NAMALWA (cell line): ENCODE results near the gene PGAM1.
"Not testable (repeated sequence)": the region's sequence is repeated elsewhere in the genome, so short reads cannot be mapped to it uniquely, and the experiment has no call there.

Experiments
- DNase-seq: peaks from one replicate; pipeline ENCODE4 v3.0.0-alpha.2; 2015; ENCODE audit warnings: low spot score

Gene PGAM1

DNA sequence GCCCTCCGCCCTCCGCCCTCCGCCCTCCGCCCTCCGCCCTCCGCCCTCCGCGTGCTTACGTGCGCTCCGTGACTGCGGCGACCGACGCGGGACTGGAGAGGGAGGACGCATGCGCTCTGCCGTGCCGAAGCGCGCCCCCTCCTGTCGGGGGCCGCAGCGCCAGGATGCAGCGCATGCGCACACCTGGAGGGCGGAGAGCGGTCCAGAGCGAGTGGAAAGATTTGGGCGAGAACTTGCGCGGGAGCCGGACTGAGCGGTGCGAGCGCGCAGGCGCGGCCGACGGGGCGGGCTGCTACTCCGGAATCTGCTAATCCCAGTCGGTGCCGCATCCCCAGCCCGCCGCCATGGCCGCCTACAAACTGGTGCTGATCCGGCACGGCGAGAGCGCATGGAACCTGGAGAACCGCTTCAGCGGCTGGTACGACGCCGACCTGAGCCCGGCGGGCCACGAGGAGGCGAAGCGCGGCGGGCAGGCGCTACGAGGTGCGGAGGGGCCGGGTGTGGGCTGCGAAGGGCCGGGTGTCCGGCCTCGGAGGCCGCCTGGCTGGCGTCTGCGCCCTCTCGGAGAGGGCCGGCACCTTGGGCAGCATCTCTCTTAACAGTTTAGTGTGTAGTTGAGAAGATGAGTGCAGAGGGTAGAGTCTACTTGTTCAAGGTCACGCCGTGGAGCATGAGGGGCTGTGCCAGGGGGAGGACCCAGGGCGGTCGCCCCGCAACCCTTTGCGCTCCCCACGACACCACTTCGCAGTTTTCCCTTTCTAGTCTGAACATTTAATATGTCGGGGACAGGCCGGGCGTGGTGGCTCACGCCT lies at the start of gene PGAM1:
PGAM1 (plus strand) TSS at position 228 of the 812 bp plus-strand sequence; CDS start at position 345, 117 bp downstream.
- DNase-seq, result peak; percentile 96

DNA sequence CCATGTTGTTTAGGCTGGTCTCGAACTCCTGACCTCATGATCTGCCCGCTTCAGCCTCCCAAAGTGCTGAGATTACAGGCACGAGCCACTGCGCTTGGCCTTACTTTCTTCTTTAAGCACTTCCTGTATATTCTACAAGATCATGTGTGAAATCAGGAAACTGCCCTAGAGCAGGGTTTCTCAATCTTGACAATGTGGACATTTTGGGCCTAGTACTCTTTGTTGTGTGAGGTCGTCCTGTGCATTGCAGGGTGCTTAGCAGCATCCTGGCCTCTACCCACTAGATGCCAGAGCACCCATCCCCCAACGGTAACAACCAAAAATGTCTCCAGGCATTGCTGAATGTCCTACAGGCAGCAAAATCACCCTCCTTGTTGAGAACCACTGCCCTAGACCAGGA lies 49.6 kb upstream of the PGAM1 start:
- DNase-seq, result no peak

DNA sequence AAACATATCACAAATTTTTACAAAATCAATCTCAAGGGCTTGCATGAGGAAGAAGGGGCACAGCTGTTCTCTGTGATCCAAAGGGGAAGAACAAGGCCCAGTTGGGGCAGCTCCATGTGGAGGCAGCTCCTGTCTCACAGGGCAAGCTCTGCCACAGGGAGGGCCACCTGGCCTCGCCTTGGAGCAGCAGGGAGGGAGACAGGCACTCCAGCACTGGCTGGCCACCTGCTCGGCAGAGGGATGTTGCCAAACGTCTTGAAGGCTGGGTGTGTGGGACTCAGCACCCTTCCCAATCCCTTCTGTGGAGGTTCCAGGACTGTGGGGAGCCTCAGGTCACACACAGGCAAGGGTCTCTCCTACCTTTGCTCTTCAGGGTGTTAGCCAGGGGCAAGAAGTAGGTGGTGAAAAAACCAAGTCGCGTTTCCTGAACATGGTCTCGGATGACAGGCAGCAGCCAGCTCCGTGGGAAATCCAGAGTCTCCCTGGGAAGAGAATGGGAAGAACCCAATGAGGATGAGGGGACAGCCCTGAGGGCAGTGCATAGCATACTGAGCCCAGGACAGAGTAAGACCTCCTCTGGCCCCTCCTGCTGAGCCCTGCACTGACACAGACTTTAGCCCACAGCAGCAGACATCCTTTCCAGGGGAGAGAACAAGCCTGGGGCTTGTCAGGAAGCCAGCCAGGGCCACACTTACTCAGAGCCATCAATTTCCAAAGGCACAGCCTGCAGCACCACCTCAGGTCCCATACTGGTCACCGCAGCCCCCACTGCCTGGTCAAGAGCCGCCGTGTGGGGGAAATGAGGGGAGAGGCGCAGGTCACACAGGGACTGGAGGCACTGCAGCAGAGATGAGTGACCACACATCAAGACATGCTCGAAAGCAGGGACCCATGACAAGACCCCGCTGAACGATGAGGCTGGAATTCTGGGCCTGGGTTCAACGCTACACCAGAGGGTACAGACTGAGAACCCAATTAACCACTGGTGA lies 46.8 kb upstream of the PGAM1 start:
- DNase-seq, result no peak

DNA sequence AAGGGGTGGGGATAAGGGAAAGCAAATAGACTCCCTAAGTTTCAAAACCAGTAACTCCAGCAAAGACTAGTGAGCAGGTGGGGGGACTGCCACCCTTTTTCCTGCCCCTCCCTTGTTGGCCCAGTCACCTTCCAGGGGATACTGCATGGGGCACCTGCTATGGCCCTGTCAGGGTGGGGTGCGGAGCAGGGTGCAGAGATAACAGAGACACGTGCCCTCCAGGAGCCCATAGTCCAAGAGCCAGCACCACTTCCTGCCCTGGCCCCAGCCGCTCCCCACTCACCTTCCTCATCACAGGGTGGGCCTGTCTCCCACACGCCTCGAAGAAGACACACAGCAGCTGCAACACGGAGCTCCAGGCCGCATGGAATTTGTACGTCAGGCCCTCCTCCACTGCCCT lies 45.5 kb upstream of the PGAM1 start:
- no peak for DNase-seq

DNA sequence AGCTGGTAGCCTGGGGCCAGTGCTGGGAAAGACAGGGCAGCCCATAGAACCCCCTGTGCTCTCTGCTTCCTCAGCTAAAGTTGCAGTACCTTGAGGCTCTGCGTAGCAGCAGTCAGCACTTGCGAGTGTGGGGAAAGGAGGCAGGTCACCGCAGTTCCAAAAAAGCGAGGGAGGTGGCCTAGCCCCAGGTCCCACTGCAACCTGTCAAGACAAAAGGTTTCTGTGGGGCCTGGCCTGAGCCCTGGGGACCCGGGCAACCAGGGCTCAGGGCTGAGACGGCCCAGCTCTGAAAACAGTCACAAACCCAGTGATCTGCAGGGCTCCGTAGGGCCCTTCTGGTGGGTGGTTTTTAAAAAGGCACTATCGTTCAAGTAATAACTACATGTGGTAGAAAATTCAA lies 44.4 kb upstream of the PGAM1 start:
- no peak for DNase-seq

DNA sequence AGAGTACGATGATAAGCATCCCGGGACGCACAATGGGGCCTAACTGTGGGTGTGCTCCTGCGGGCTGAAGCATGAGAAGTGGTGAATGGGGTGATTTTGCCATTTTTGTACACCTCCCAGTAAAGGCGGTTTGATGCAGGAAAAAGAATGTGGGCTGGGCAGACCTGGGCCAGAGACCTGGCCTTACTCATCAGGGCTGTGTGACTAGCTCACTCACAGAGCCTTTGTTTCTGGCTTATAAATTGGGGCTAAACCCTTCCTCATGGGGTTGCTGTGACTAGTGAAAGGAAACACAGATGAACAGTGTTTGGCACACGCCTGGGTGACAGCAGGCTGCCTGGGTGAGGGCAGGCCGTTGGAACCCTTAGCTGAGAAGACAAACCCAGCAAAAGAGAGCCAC lies 42.8 kb upstream of the PGAM1 start:
- DNase-seq, result no peak

DNA sequence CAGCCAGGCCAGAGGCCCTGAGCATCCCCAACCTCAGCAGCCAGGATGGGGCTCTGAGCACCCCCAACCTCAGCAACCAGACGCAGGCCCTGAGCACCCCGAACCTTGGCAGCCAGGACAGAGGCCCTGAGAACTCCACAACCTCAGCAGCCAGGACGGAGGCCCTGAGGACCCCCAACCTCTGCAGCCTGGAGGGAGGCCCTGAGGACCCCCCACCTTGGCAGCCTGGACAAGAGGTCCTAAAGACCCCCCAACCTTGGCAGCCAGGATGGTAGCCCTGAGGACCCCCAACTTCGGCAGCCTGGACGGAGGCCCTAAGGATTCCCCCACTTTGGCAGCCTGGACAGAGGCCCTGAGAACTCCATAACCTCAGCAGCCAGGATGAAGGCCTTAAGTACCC lies 41.8 kb upstream of the PGAM1 start:
- no peak for DNase-seq

DNA sequence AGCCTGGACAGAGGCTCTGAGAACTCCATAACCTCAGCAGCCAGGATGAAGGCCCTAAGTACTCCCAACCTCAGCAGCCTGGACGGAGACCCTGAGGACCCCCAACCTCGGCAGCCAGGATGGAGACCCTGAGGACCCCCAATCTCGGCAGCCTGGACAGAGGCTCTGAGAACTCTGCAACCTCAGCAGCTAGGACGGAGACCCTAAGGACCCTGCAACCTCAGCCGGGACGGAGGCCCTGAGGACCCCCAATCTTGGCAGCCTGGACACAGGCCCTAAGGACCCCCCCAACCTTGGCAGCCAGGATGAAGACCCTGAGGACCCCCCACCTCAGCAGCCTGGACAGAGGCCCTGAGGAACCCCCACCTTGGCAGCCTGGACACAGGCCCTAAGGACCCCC lies 41.4 kb upstream of the PGAM1 start:
- no peak for DNase-seq

DNA sequence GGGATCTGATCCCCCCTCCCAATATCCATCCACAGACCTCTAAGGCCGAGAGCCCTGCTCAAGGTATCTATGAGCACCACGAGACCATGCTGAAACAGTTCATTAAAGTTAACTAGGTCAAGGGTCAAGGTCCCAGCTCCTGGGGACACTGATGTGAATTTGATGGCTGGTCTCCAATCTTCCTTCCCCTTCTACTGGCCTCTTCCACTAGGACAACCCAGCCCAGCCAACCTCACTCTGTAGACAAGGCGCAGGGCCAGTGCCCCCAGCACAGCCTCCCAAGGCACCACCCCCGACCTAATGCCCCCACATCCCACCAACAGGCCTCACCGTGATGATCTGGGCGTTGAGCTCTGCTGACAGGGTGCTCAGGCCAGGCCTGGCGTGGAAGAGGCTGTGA lies 40.4 kb upstream of the PGAM1 start:
- no peak for DNase-seq

DNA sequence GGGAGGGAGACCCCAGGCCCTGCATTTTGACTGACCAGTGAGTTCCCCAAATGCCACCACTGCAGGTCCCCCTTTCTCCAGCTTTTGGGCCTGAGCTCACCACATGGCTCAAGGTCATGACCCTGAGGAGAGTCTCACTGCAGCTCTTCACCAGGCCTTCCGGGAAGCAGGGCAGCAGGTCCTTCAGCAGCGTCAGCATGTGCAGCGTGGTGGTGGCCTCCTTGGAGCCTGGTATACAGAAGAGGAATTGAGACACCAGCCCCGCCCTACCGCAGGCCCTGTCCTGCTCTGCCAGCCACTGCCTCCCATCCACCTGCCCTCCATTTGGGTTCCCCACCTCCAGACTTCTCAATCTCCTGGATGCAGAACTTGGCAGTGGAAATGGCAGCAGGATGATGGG lies 37.8 kb upstream of the PGAM1 start:
- DNase-seq, result no peak

DNA sequence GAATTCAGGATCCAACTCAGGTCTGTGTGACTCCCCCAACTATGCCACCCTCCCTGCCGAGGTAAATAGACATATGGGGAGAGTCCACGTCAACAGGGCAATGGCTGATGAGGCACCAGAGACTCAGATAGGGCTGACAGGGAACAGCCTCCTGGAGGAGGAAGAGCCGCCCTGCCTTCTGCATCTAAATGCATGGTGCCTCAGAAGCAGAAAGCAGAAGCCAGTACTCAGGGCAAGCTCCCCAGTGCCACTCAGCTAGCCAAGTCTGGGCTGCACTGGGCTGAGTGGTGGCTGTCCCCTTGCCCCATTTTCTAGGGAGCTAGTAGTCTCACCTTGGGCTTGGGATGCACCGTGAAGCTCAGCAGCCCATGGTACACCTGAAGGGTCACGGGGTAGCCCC lies 35.9 kb upstream of the PGAM1 start:
- DNase-seq, result no peak

DNA sequence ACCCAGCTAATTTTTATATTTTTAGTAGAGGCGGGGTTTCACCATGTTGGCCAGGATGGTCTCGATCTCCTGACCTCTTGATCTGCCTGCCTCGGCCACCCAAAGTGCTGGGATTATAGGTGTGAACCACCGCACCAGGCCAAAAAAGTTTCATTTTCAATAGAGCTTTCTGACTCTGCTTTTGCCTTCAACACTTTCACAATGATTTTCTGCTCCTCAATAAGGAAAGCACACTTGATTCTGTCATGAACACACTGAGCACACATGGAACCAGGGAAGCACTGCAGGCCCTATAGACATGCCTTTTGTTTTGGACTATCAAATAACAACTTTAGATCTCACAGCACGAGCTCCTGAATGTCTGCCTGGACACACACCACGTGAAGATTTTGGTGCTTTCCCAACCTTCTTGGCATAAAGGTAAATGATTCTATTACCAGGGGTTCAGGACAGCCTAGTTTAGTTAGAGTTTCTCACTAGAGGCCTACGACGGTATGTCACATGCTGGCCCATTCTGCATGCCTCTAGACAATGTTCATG lies 32.9 kb upstream of the PGAM1 start:
- DNase-seq, result no peak

DNA sequence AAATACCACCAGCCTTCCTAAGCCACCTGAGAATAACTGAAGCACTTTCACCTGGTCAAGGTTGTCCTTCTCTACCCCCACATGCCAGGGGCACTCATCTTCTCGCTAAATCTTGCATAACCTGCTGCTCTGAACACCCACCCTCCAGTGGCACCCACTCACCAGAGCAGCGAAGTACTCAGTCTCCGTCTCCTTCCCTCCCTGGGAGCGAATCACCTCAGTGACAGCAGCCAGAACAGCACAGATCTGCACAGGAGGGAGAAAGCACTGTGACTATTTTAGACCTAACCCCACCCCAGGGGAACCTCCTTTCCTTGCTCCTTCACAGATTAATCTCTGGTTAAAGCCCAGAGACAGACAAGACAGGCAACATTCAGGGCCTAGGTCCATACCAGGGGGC lies 29.9 kb upstream of the PGAM1 start:
- DNase-seq, result no peak

DNA sequence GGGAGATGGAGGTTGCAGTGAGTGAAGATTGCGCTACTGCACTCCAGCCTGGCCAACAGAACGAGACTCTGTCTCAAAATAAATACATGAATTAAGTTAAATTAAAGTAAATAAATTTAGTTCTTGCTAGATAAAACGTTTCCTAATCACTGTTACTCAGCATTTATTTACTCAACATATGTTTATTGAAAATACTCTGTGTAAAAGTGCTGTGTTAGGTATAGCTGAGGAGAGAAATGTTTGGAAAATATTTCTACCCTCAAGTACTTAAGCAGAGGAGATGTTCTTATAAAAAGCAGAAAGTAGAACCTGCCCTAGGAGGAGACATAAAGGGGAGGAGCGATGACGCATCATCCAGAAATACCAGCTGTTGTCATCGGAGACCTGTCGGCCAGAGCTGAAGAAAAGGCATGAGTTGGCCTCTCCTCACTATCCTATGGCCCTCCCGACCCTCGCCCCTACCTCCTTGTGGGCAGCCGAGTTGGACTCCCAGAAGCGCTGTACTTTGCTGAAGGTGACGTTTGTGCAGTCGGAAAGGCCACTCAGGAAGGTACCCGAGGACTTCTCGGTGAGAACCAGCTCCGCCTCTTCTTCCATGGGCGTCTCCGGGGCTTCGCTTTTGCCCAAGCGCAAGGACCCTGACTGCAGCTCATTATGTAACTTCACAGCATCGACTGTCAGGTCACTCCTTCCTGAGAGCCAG lies 26.0 kb upstream of the PGAM1 start:
- peak; percentile 76 for DNase-seq

DNA sequence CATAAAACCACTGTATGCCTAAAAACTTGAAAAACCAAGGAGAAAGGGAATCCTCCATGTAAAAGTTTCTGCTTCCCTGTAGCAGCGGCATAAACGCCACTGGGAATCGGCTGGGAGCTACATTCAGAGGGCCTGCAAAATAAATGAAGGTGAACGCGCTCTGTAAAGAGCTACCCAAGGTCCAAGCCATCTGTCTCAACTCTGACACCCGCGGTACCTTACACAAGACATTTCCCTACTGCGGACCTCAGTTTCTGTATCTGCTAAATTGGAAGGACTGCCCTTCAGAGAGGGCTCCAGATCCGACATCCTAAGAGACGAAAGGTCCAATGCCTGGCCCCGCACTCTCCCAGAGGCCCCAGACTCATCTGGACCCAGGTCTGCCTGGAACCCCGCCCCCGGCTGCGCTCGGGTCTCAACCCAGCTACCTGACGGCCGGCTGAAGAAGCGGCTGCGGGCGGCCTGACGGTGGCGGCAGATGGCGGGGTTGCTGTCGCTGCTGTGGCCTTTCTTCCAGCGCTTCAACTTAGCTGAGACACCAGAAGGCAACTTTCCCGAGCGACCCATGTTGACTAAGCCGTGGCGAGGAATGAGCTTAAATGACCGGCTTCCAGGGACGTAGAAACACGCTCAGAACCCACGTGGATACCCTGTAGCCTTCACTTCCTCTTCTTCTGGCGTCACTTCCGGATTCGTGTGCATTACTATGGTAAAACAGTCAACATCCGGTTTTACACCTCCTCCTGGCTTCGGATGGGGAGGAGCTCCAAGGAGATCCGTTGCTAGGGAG lies 25.1 kb upstream of the PGAM1 start, which contains the start of gene RRP12:
RRP12 (minus strand) TSS at position 676 of the 790 bp plus-strand sequence; CDS start at position 567, 109 bp downstream.
- DNase-seq, result peak; percentile 100

DNA sequence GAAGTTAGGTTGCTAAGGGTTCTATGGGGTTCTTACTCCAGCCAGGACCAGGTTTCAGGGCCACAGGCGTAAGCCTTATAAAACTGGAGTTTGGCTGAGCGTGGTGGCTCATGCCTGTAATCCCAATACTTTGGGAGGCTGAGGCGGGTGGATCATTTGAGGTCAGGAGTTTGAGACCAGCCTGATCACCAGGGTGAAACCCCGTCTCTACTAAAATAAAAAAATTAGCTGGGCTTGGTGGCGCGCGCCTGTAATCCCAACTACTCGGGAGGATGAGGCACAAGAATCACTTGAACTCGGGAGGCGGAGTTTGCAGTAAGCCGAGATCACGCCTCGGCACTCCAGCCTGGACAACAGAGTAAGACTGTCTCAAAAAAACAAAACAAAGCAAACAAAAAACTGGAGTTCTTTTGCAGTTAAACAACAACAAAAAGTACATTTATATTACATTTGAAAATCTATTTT lies 24.5 kb upstream of the PGAM1 start:
- DNase-seq, result no peak

DNA sequence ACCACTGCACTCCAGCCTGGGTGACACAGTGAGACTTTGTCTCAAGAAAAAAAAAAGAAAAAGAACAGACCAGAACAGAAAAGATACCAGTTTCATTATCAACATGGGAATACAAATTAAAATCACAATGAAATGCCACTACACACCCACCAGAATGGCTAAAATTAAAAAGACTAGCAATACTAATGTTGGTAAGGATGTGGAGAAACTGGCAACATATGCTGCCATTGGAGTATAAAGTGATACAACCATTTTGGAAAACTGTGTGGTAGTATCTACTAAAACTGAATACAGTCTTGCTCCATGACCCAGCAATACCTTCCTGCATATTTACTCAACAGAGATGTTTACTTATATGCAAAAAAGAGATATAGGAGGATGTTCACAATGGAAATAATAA lies 21.9 kb upstream of the PGAM1 start:
- DNase-seq, result no peak

DNA sequence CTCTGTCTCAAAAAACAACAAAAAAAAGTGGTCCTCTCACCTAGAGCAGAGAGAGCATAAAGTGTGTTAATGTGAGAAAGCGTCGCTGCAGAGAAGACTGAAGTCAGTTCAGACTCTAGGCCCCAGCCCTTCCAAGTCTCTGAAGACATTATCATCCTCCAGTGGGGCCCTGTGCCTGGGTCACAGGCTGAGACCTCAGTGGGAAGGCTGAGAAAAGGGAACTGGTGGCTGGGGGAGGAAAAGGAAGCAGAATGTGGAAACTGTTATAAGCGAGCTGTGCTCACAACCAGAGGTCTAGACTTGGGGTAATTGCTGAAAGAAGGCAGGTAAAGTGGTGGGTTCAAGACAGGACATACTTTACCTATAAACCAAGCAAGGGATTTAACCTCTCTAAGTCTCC lies 19.9 kb upstream of the PGAM1 start:
- DNase-seq, result no peak

DNA sequence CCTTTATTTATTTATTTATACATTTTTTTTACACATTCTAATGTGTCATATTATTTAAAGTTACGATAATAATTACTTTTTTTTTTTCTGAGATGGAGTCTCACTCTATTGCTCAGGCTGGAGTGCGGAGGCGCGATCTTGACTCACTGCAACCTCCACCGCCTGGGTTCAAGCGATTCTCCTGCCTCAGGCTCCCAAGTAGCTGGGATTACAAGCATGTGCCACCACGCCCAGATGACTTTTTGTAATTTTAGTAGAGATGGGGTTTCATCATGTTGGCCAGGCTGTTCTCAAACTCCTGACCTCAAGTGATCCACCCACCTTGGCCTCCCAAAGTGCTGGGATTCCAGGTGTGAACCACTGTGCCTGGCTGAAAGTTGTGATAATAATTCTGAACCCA lies 19.5 kb upstream of the PGAM1 start:
- not testable (repeated sequence) for DNase-seq

DNA sequence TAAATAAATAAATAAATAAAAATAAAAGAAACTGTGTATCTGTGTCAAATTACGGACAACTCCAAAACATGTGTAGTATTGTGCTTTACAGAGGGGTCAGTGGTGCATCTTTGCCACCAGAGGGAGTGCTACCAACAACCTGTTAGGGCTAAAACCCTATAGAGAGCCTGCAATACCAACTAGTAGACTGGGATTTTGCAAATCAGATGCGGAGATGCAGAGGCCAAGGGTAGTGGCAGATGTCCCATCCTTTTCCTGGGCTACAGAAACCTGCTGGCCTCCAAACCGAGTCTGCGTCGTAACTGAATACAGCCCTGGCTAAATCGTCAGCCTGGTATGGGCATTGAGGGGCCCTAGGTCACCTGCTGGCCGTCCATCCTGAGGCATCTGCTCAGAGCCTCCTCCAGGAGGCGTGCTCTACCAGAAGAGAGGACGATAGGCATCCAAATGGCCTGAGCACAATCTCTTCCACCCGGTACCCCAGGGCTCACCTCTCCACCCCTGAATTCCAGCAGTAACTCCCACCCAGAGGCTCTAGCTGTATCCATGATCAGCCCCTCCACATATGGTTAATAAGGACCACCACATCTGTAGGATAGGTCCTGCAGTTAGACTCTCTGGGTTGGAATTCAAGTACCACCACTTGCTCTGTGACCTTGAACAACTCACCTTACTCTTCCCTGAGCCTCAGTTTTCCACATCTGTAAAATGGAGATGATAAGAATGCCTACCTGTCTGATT lies 18.6 kb upstream of the PGAM1 start:
- DNase-seq, result peak; percentile 93

DNA sequence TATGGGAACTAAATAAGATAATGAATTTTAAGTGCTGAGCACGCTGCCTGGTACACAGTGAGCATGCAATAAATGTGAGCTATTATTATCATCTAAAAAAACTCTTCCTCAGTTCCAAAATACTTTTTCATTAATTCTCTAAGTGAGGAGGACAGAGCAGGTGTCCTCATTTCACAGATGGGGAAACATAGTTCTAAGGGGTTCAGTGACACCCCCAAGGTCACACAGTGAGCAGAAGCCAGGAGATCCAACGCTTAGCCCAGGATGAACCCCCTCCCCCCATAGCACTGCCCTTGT lies 18.1 kb upstream of the PGAM1 start:
- DNase-seq, result no peak
